ENCODE results near the gene TUT1. TPM values are rescaled to one million over a fixed set of nuclear protein-coding genes. Genes with fewer than 3 reads are reported as not detected.
"Not testable (repeated sequence)": the region's sequence is repeated elsewhere in the genome, so short reads cannot be mapped to it uniquely, and the experiment has no call there.

The TUT1 gene
- total RNA-seq, 1 experiment from 2014 or later: 19.9 TPM

DNA sequence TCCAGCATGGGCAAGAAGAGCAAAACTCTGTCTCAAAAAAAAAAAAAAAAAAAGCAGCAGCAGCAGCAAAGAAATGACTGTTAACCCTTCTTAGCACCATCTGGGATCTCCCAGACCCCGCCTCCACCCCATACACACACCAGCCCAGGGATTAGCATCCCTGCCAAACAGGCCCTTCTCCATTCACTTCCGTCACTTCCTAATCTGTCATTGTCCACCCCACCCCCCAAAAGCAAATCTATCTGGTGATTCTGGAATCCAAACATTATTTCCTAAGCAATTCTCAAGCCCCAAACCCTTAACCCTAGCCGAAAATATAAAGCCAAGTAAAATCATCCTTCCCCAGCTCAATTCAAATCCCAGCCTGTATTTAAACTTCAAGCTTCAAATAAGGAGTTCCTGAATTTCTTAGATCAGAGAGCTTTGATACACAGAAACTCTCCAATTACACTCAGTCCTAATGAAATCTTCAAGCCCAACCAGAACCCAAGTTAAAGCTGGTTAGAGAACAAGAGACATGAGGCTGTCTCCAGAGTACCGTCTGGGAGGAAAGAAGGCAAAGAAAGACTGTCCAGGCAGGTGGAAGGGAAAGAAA is 38.7 kb downstream of the TUT1 start:
- H3K27me3 ChIP-seq (ENCODE audit: control insufficient read depth, insufficient read depth, low read length): no peaks in the 10 kb centered on the region
- DNase-seq (ENCODE audit: low read depth, low spot score): no peak
- H3K36me3 ChIP-seq (ENCODE audit: control insufficient read depth, insufficient read depth, low read length): no peaks in the 10 kb centered on the region; the same call in 1 of the 2 replicates
- BruUV-seq (replicated peaks): no TSS peak
- H3K9me3 ChIP-seq (ENCODE audit: control insufficient read depth, insufficient read depth, low read depth, low read length): no peaks in the 10 kb centered on the region
- H3K4me3 ChIP-seq (ENCODE audit: low read depth in 2 of 2, low read length in 2 of 2): peak overlapping the region; percentile 5 to 47; a peak in 3 of 4 replicates
- ChIA-PET POLR2A (interaction anchor here (0.5 to 1.4 kb wide), 7 partner anchors 9 to 587 kb away, joined by 3 to 11 read pairs (median 4); no protein-coding TSS in a partner anchor), CTCF (interaction anchor here (1.0 to 2.3 kb wide), 2 partner anchors 10 to 158 kb away, joined by 3 to 13 read pairs; no protein-coding TSS in a partner anchor)
- peaks cover 85% of the 10 kb centered on the region for H3K4me1 ChIP-seq (ENCODE audit: control insufficient read depth, insufficient read depth, low read length)
- ATAC-seq: no peak
- in situ Hi-C loops (cut with HindIII; ENCODE audit: low pct_unique_long_range_greater_than_20kb, low sequenced_read_pairs): no loop called here
- peak overlapping the region; percentile 94 for H3K27ac ChIP-seq (ENCODE audit: low read length)
- intact Hi-C loops (cut with micrococcal nuclease; ENCODE audit: unreplicated experiment): no loop called here
- TF ChIP-seq, protein P1, sequence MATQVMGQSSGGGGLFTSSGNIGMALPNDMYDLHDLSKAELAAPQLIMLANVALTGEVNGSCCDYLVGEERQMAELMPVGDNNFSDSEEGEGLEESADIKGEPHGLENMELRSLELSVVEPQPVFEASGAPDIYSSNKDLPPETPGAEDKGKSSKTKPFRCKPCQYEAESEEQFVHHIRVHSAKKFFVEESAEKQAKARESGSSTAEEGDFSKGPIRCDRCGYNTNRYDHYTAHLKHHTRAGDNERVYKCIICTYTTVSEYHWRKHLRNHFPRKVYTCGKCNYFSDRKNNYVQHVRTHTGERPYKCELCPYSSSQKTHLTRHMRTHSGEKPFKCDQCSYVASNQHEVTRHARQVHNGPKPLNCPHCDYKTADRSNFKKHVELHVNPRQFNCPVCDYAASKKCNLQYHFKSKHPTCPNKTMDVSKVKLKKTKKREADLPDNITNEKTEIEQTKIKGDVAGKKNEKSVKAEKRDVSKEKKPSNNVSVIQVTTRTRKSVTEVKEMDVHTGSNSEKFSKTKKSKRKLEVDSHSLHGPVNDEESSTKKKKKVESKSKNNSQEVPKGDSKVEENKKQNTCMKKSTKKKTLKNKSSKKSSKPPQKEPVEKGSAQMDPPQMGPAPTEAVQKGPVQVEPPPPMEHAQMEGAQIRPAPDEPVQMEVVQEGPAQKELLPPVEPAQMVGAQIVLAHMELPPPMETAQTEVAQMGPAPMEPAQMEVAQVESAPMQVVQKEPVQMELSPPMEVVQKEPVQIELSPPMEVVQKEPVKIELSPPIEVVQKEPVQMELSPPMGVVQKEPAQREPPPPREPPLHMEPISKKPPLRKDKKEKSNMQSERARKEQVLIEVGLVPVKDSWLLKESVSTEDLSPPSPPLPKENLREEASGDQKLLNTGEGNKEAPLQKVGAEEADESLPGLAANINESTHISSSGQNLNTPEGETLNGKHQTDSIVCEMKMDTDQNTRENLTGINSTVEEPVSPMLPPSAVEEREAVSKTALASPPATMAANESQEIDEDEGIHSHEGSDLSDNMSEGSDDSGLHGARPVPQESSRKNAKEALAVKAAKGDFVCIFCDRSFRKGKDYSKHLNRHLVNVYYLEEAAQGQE (IDR thresholded peaks at IDR 0.05; ENCODE audit: insufficient read depth in 1 of 2, low read depth in 2 of 2, low read length in 1 of 2): no peak
- TF ChIP-seq TCF7L2 (IDR thresholded peaks at IDR 0.05; ENCODE audit: low read depth, low read length) (no peak), POLR2AphosphoS5 (IDR thresholded peaks at IDR 0.05; ENCODE audit: low read depth, low read length) (no peak)
- TF ChIP-seq, protein P2, sequence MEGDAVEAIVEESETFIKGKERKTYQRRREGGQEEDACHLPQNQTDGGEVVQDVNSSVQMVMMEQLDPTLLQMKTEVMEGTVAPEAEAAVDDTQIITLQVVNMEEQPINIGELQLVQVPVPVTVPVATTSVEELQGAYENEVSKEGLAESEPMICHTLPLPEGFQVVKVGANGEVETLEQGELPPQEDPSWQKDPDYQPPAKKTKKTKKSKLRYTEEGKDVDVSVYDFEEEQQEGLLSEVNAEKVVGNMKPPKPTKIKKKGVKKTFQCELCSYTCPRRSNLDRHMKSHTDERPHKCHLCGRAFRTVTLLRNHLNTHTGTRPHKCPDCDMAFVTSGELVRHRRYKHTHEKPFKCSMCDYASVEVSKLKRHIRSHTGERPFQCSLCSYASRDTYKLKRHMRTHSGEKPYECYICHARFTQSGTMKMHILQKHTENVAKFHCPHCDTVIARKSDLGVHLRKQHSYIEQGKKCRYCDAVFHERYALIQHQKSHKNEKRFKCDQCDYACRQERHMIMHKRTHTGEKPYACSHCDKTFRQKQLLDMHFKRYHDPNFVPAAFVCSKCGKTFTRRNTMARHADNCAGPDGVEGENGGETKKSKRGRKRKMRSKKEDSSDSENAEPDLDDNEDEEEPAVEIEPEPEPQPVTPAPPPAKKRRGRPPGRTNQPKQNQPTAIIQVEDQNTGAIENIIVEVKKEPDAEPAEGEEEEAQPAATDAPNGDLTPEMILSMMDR (IDR thresholded peaks at IDR 0.05): no peak

DNA sequence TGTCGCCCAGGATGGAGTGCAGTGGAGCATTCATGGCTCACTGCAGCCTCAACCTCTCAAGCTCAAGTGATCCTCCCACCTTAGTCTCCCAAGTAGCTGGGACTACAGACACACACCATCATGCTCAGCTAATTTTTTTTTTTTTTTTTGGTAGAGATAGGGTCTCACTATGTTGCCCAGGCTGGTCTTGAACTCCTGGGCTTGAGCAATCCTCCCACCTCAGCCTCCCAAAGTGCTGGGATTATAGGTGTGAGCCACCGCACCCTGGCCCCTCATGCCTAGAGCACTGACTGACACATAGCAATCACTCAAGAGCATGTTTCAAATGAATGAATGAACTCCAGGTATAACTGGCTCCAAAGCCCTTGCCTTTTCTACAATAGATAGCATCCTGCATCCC is 40.8 kb downstream of the TUT1 start:
- in situ Hi-C loops (cut with HindIII; ENCODE audit: low pct_unique_long_range_greater_than_20kb, low sequenced_read_pairs); H3K4me3 ChIP-seq (ENCODE audit: low read depth in 2 of 2, low read length in 2 of 2); ATAC-seq; H3K27me3 ChIP-seq (ENCODE audit: control insufficient read depth, insufficient read depth, low read length); intact Hi-C loops (cut with micrococcal nuclease; ENCODE audit: unreplicated experiment); H3K36me3 ChIP-seq (ENCODE audit: control insufficient read depth, insufficient read depth, low read length); CTCF ChIA-PET; DNase-seq (ENCODE audit: low read depth, low spot score); BruUV-seq (replicated peaks); H3K9me3 ChIP-seq (ENCODE audit: control insufficient read depth, insufficient read depth, low read depth, low read length): not testable (repeated sequence)
- POLR2A ChIA-PET: interaction anchor here (0.6 to 0.7 kb wide), 3 partner anchors 8 to 456 kb away, joined by 3 to 4 read pairs (median 4); no protein-coding TSS in a partner anchor
- Histone ChIP-seq H3K27ac (ENCODE audit: low read length) (peak overlapping the region; percentile 91), H3K4me1 (ENCODE audit: control insufficient read depth, insufficient read depth, low read length) (peaks cover 64% of the 10 kb centered on the region)

Data from Panc1 (cell line).